BLaER1 (cell line): Measurements from ENCODE around the gene HEPACAM2.
A peak's percentile ranks its signal among the peaks of the same experiment; 100 is the strongest.

Experiments
- H3K27ac ChIP-seq: shearing (Covaris generic); formaldehyde crosslinking; 2 replicates; pipeline ENCODE4 v1.8.1; 2022
- H3K27me3 ChIP-seq: shearing (Covaris generic); formaldehyde crosslinking; 2 replicates; pipeline ENCODE4 v1.8.1; 2022
- H3K36me3 ChIP-seq: shearing (Covaris generic); formaldehyde crosslinking; 2 replicates; pipeline ENCODE4 v1.8.1; 2022
- H3K4me1 ChIP-seq: shearing (Covaris generic); formaldehyde crosslinking; 2 replicates; pipeline ENCODE4 v1.8.1; 2022
- H3K4me2 ChIP-seq: shearing (Covaris generic); formaldehyde crosslinking; 2 replicates; pipeline ENCODE4 v1.8.1; 2022
- H3K4me3 ChIP-seq: shearing (Covaris generic); formaldehyde crosslinking; 2 replicates; pipeline ENCODE4 v1.8.1; 2022
- H3K9ac ChIP-seq: shearing (Covaris generic); formaldehyde crosslinking; 2 replicates; pipeline ENCODE4 v1.8.1; 2022
- H3K9me3 ChIP-seq: shearing (Covaris generic); formaldehyde crosslinking; 2 replicates; pipeline ENCODE4 v1.8.1; 2022
- H4K20me1 ChIP-seq: shearing (Covaris generic); formaldehyde crosslinking; 2 replicates; pipeline ENCODE4 v1.8.1; 2022
- Cebpa-rat ChIP-seq: shearing (Covaris generic); IDR thresholded peaks from 2 replicates; pipeline ENCODE4 v1.8.1; 2022

The HEPACAM2 gene

DNA sequence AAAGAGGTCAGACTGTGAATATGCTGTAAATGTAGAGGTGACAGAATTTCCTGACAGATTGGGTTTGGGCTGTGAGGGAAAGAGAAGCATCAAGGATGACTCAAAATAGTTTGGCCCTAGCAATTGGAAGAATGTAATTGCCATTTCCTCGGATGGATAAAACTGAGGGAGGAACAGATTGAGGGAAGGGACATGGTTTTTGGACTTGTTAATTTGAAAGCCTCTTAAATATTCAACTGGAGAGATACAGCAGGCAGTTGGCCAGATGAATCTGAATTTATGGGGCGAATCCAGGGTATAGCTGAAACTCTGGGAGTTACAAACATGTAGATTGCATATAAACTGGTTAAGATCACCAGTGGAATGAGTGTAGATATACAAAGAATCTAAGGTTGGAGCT, 9.3 kb upstream of the HEPACAM2 start:
- no peaks in the 10 kb centered on the region; the same call in 1 of the 2 replicates for H3K36me3 ChIP-seq
- TF ChIP-seq Cebpa-rat: no peak
- H3K9ac ChIP-seq: no peak overlapping the region
- H3K9me3 ChIP-seq: no peaks in the 10 kb centered on the region
- no peak overlapping the region for H3K4me3 ChIP-seq
- no peak overlapping the region for H3K4me2 ChIP-seq
- peaks cover 21% of the 10 kb centered on the region for H3K4me1 ChIP-seq
- no peaks in the 10 kb centered on the region for H3K27me3 ChIP-seq
- H4K20me1 ChIP-seq: peaks cover 22% of the 10 kb centered on the region; the same call in 1 of the 2 replicates
- no peak overlapping the region for H3K27ac ChIP-seq

DNA sequence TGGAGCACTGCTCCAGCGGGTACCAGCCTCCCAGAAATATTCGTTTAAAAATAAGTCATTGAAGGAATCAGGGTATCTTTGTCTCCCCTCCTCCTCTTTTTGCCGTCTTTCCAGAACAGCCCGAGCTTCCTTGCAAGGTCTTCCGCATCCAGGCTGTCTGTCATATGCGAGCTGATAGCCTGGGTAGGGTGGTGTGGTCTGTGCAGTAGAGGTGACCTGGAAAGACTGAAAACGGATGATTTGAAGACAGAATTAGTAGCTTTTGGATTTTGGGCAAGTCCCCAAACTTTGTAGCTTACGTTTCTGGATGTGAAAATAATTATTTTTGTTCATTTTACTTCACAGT, 6.4 kb upstream of the HEPACAM2 start:
- Histone ChIP-seq H3K4me2 (peak overlapping the region; percentile 94), H3K36me3 (no peaks in the 10 kb centered on the region), H3K9me3 (no peaks in the 10 kb centered on the region), H3K4me1 (peaks cover 21% of the 10 kb centered on the region), H4K20me1 (peaks cover 11% of the 10 kb centered on the region; the same call in 1 of the 2 replicates), H3K9ac (peak overlapping the region; percentile 79), H3K27ac (no peak overlapping the region; the same call in 1 of the 2 replicates), H3K4me3 (peak overlapping the region; percentile 85), H3K27me3 (no peaks in the 10 kb centered on the region)
- TF ChIP-seq Cebpa-rat: no peak

DNA sequence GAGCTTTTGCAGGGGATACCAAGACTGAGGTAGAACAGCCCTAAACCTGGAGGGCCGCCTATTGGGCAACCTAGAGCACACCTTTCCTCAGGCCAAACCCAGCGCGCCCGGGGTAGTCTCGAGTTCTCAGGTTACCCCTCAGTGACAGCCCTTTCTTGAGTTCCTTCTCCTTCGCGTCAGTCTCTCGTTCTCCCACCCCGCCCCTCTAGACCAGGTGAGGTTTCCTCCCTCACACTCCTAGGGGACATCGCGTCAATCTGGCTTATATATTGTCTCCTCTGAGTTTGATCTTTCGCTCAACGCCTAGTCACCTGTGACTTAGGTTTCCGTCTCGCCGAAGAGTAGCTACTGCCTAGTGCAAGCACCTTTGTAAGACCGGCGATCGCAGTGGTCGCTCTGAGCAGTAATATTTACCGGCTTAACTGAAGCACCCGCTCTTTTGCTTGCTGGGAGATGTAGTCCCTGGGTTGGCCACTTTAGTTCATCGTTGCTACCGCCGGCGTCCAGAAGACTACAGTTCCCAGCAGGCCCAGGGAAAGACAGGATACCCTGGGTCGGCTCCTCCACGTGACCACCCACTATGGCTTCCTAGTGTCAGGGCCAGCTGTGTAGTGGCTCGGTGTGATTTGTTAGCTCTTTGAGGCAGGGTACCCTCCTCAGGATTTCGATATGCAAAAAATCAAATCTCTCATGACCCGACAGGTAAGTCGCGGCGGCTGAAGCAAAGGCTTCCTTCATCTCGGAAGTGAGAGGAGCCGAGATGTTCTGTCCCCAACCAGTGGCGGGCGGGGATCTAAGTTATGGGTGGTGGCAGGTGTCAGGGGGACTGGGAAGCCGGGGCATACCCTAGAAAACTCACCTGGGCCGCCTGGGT, 5.8 kb upstream of the HEPACAM2 start, which contains the start of gene VPS50:
Gene VPS50 (plus strand): TSS at position 568 of the 874 bp plus-strand sequence. CDS start 102 bp downstream, at position 670.
- Histone ChIP-seq H3K36me3 (no peaks in the 10 kb centered on the region), H4K20me1 (peaks cover 11% of the 10 kb centered on the region; the same call in 1 of the 2 replicates), H3K9me3 (no peaks in the 10 kb centered on the region), H3K4me3 (peak within 1 kb of the TSS; percentile 85), H3K4me1 (peaks cover 21% of the 10 kb centered on the region), H3K27ac (peak within 1 kb of the TSS; percentile 56), H3K4me2 (peak within 1 kb of the TSS; percentile 94), H3K27me3 (no peaks in the 10 kb centered on the region), H3K9ac (peak within 1 kb of the TSS; percentile 79)
- no peak for TF ChIP-seq Cebpa-rat

DNA sequence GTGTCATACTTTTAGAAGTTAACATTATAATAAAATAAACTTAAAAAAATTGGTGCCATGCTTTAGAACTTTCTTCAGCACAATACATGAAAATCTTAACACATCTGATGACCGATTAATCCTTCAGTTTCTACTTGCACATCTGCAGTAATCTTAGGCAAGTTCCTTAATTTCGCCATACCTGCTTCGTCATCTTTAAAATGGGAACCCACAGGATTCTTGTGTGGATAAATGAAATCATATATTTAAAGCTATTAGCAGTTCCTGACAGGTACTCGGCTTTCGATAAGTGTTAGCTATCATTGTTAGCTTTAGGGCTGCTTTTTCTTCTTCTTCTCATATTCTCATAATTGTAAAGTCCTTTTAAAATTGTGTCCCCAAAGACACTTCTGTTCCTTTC, 5.0 kb upstream of the HEPACAM2 start:
- Histone ChIP-seq H3K4me3 (peak overlapping the region; percentile 85), H4K20me1 (peaks cover 11% of the 10 kb centered on the region; the same call in 1 of the 2 replicates), H3K9ac (peak overlapping the region; percentile 79), H3K36me3 (no peaks in the 10 kb centered on the region), H3K4me1 (peaks cover 21% of the 10 kb centered on the region), H3K9me3 (no peaks in the 10 kb centered on the region), H3K4me2 (peak overlapping the region; percentile 94), H3K27ac (no peak overlapping the region), H3K27me3 (no peaks in the 10 kb centered on the region)
- TF ChIP-seq Cebpa-rat: no peak

DNA sequence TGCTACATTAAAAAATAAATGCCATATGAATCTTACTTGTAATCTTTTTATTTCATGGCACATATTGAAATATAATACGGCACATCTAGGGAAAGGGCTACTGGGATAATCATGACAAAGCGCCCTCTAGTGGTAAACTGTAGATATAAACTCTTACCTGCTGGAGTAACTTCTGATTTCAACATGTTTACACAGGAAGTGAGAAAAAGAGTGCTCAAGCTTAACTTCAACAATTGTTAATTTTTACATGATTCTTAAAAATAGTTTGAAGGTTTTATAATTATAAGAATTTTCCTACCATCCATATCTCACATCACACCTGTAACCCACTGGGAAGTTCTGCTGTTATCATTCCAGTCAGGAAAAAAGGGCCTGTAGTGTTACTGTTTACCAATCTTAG, 2.0 kb upstream of the HEPACAM2 start:
- Histone ChIP-seq H3K4me2 (no peak overlapping the region), H3K4me1 (peaks cover 14% of the 10 kb centered on the region), H3K27ac (no peak overlapping the region), H3K36me3 (no peaks in the 10 kb centered on the region), H3K27me3 (no peaks in the 10 kb centered on the region), H4K20me1 (no peaks in the 10 kb centered on the region), H3K9ac (no peak overlapping the region), H3K4me3 (no peak overlapping the region), H3K9me3 (no peaks in the 10 kb centered on the region)
- no peak for TF ChIP-seq Cebpa-rat

DNA sequence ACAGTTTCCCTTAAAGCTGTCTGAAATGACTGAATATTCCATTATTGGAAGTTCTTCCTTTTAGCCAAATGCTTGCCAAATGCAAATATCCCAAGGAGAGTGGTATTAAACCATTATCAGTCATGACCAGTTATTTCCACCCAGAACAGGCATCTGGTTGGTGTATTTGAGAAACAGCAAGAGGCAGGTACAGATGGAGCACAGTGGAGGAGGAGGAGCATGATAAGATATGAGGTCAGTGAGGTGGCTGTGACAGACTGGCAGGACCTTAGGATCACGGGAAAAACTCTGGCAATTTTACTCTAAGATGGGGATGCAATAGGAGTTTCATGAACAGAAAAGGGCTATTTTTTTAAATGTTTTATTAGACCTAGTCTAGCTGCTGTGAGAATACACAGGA, 6.4 kb downstream of the HEPACAM2 start:
- Histone ChIP-seq H3K9me3 (no peaks in the 10 kb centered on the region), H3K27me3 (no peaks in the 10 kb centered on the region), H3K36me3 (no peaks in the 10 kb centered on the region), H3K9ac (no peak overlapping the region), H3K4me3 (no peak overlapping the region), H3K4me2 (no peak overlapping the region), H3K27ac (no peak overlapping the region), H3K4me1 (no peaks in the 10 kb centered on the region), H4K20me1 (no peaks in the 10 kb centered on the region)
- no peak for TF ChIP-seq Cebpa-rat

DNA sequence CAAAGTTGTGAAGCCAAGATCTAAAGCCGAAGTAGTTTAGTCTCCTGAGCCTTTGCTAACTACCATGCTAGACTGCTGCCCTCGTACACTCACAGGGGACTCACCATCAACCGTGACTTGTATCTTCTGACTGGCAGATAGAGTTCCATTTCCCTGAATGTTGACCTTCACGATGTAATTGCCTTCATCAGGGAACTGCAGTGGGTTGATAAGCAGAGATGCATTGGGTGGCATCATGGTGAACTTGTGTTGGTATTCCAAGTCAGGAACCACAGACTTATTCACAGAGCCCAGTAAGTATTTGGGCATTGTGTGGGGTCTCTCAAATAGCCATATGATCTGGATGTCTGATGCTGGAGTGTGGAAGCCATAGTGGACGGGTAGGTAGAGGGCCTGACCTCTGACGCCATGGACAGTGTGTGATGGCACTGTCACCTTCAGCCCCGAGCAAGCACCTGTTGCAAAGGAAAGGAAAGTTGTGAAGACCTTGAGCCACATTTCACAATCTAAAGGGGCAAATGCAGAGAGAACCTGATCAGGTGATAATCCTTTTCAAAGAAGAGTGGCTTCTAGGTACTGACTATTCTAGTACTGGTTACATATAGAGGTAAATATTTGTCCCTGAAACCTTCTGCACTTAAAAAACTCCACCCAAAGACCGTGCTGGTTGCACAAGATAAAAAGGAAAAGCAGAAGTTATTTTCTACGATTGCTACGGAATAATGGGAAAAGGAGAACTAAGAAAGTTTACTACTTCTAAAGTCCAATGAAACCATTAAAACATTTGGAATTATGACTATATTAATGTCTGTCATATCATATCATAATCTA, 7.1 kb downstream of the HEPACAM2 start:
- no peaks in the 10 kb centered on the region for H3K36me3 ChIP-seq
- H3K9me3 ChIP-seq: no peaks in the 10 kb centered on the region
- H3K4me1 ChIP-seq: no peaks in the 10 kb centered on the region
- no peak overlapping the region for H3K4me3 ChIP-seq
- H4K20me1 ChIP-seq: no peaks in the 10 kb centered on the region
- H3K9ac ChIP-seq: no peak overlapping the region
- no peak for TF ChIP-seq Cebpa-rat
- H3K4me2 ChIP-seq: no peak overlapping the region
- H3K27me3 ChIP-seq: no peaks in the 10 kb centered on the region
- no peak overlapping the region for H3K27ac ChIP-seq

DNA sequence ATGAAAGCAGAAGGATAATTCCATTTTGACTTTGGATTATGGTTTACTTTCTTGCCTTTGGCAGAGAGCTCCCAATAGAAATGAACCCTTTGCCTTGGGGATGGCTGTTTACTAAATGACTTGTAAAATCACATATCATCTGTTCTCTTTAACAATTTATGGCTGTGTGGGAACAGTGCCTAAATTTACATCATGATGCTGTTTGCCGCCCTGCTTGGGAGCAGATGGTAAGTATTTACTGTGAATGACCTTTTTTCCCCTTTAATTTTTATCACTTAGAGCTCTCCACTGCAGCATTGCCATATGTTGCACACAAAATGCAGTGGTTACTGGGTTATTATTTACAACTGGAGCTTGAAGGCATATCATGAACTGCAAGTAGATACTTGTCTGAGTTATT, 13.4 kb downstream of the HEPACAM2 start:
- no peak overlapping the region for H3K27ac ChIP-seq
- H4K20me1 ChIP-seq: no peaks in the 10 kb centered on the region
- no peaks in the 10 kb centered on the region for H3K36me3 ChIP-seq
- no peak overlapping the region for H3K9ac ChIP-seq
- no peak overlapping the region for H3K4me2 ChIP-seq
- no peaks in the 10 kb centered on the region for H3K4me1 ChIP-seq
- no peak overlapping the region for H3K4me3 ChIP-seq
- H3K9me3 ChIP-seq: no peaks in the 10 kb centered on the region
- no peaks in the 10 kb centered on the region for H3K27me3 ChIP-seq
- no peak for TF ChIP-seq Cebpa-rat

DNA sequence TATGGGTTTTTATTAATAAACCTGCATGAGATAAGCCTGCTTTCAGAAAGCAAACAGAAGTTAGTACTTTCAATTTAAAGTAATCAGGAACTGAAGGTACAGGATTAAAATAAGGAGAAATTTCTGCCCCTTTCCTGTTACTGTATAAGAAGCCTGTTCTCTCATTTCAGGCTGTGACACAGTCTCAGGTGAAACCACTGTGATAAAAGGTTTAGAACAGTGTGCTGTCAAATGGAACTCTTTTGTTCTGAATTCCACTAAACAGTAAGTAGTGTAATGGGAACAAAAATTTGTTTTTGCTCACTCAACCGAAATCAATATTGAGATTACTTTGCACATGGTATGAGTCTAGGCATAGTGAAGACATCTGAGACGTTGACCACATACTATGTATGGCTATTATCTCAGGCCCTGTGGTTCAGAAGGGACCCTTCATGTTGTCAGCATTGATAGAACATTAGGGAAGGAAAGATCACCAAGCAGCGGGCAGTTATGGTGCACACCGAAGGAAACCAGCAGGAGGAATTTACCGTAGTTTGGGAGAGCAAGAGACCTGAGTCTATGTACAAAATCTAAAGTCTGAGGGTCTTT, 14.9 kb downstream of the HEPACAM2 start:
- no peak overlapping the region for H3K9ac ChIP-seq
- H3K4me2 ChIP-seq: no peak overlapping the region
- H3K36me3 ChIP-seq: no peaks in the 10 kb centered on the region
- H3K27me3 ChIP-seq: no peaks in the 10 kb centered on the region
- no peaks in the 10 kb centered on the region for H4K20me1 ChIP-seq
- H3K4me3 ChIP-seq: no peak overlapping the region
- no peak for TF ChIP-seq Cebpa-rat
- no peaks in the 10 kb centered on the region for H3K4me1 ChIP-seq
- H3K27ac ChIP-seq: no peak overlapping the region
- H3K9me3 ChIP-seq: no peaks in the 10 kb centered on the region
